ENCODE measurements around the gene RNF150.

Gene RNF150

GRCh38 chr4:140906993-140907962 is 226.0 kb downstream of the RNF150 start:
- DNase-seq (ENCODE audit: low spot score), result no peak

DNA sequence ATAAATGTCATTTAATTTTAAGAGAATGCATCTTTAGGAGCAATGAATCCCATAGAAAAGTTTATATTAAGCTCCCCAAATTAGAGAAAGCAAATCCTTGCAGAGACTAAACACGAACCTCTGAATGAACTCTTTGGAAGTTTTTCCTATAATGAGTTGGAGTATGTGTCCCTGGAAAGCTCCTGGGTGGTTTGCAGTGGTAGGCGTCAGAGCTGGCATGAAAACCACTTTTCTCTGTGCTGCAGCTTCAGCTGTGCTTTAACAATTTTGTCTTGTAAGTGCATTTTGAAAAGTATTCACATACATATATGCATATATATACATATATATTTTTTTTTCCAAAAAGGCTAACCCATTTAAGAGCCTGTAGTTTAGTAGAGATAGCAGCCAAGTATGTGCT is 228.4 kb downstream of the RNF150 start:
- no peak for DNase-seq (ENCODE audit: low spot score)

- no peak for DNase-seq (ENCODE audit: low spot score)
These were observed 229.5 kb downstream of the RNF150 start for GRCh38 chr4:140903522-140904475.

DNA sequence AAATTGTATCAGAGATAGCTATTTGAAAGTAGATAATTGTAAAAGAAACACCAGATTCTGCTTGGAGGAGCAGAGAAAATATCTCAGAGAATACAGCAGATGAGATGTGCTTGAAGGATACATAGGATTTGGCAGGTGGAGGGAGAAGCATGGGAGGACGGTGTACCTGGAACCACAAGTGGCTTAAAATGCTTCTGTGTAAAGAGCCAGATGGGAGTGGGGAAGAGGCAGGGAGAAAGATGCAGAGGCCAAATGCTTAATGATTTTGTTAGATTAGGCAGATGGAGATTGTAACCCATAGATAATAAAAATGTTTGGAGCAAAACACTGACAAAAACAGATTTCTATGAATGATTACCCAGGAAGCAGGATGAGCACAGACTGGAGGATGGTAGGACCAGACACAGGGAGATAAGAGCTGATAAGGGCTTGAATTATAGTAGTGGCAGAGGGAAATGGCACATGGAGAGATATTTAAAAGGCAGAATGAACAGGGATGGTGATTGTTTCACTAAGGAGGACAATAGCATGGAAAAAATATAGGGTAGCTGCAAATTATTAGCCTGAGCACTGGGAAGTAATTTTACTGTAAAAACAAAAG is 231.4 kb downstream of the RNF150 start:
- DNase-seq (ENCODE audit: low spot score), result no peak

- no peak for DNase-seq (ENCODE audit: low spot score)
These were observed 239.3 kb downstream of the RNF150 start for GRCh38 chr4:140893939-140894338.

GRCh38 chr4:140888054-140888453 is 245.2 kb downstream of the RNF150 start:
- DNase-seq (ENCODE audit: low spot score), result no peak

DNA sequence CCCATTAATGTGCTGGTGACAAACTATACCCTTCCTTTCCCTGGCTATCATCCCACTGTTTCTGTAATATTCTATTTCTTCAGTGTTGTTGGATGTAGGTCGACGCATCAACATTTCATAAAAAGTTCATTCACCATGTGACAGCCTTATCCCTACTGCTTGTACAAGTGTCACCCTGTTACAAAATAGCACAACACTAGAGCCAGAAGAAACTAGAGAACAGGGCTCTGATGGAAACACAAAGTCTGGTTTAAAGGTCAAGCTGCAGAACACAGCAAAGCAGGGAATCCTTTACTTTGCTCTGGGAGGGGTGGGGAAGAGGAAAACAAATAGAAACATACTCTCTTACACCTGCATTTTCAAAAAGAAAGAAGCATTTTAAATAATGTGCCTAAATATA is 245.8 kb downstream of the RNF150 start:
- no peak for DNase-seq (ENCODE audit: low spot score)

DNA sequence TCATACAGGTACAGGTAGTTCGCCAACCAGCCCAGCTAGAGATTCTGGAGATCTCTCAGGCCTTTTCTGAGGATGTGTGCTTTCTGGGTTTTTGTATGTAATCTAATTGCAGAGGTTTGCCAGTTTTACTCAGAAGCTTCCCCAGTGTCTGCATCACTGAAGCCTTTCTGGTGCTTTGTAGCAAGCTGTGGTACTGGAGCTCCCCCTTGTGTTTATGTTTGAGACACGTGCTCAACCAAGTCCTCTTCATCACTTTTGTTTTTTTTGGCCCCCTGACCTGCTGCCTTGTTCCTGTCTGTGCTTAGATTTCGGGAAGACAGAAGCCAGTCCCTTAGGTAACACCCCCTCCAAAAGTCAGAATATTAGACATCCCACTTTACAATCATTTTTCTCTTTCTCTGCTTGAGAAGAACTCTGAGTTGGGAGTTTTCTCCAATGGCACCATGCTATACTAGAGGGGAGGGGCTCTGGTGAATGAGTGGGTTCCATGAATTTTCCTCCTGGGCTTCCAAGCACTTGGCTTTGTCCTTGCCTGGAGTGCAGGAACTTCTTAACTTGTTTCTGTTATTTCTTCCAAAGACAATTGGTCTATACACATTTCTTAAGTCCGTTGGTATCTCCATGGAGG is 248.7 kb downstream of the RNF150 start:
- peak; percentile 28 for DNase-seq (ENCODE audit: low spot score)

DNA sequence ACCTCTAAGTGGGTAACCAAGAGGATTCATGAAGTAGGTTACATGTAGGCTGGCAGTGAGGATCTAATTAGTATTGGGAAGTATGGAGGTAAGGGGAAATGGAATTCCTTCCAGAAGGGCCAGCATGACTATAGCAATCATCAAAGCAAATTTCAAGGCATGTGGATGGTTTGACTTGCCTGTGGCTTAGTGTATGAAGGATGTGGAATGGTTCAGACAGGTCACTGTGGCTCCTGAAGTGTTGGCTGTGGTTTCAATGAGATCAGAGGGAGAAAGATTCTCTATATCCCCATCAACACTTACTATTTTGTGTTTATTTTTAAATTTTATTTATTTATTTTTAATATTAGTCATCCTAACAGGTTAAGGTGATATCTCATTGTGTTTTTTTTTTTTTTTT is 255.5 kb downstream of the RNF150 start:
- no peak for DNase-seq (ENCODE audit: low spot score)

- no peak for DNase-seq (ENCODE audit: low spot score)
These were observed 256.5 kb downstream of the RNF150 start for GRCh38 chr4:140876615-140877364.

DNA sequence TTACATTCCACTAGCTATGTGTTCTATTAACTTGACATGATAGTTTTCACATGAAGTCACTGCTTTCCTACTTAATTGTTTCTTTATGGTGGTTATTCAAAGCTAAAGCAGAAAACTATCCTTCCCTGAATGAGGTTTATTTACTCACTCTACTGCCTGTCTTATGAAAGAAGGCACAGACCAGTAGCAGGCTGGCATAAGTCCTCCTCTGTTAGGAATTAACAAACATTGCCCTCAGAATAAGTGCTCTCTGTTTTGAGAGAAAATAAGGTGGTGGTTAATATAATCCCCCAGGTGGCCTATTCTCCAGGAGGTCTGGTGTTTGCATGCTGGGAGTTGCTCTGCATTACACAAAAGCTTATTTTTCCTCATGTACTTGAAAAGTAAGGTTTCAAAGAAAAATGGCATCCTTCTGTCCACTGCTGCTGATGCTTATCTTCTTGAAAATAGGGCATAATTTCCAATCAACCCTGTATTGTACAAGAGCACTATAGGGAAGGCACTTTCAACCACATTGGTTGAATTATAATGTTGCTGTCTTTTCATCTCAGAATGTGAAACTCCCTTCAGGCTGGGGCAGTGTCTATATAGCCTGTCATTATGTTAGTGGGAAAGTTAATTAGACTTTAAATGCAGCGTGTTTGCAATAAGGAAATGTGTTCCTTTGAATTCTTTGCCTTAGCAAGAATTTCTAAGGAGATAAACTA is 257.4 kb downstream of the RNF150 start:
- DNase-seq (ENCODE audit: low spot score), result no peak

- DNase-seq (ENCODE audit: low spot score), result no peak
These were observed 259.2 kb downstream of the RNF150 start for GRCh38 chr4:140874056-140874455.

DNA sequence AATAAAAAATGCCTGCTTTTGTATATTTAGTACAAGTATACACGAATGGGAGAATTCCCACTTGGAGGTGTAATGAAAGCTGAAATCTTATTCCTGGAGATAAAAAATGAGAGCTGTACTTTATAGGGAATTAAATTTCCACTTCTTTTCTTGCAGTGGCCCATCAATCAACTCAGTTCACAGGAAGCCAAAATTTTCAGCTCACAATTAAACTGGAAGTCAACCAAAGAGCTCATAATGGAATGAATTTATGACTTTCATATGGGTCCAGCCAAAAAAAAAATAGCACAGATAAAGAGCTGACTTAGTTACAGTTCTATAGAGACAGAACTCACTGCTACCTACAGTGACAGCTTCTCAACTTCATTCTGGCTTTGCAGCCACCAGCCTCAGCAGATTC is 261.9 kb downstream of the RNF150 start:
- DNase-seq (ENCODE audit: low spot score), result no peak

GRCh38 chr4:140870427-140870826 is 262.8 kb downstream of the RNF150 start:
- DNase-seq (ENCODE audit: low spot score), result no peak

DNA sequence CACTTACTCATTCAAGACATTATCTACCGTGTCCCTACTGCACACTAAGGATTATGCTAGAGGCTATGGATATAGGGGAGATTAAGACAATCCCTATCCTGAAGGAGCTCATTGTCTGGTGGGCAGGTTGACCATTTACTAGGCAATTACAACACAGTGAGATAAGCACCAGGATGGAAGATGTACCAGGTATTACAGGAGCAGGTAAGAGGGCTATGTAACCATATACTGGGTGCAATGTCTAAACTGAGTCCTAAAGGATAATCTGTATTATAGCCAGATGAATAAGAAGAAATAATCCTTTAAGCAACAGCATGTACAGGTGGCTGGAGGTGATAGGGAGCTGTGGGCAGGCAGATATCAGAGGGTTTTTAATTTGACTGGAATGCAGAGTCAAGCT is 263.8 kb downstream of the RNF150 start:
- no peak for DNase-seq (ENCODE audit: low spot score)

GRCh38 chr4:140867356-140867755 is 265.9 kb downstream of the RNF150 start:
- DNase-seq (ENCODE audit: low spot score), result no peak

DNA sequence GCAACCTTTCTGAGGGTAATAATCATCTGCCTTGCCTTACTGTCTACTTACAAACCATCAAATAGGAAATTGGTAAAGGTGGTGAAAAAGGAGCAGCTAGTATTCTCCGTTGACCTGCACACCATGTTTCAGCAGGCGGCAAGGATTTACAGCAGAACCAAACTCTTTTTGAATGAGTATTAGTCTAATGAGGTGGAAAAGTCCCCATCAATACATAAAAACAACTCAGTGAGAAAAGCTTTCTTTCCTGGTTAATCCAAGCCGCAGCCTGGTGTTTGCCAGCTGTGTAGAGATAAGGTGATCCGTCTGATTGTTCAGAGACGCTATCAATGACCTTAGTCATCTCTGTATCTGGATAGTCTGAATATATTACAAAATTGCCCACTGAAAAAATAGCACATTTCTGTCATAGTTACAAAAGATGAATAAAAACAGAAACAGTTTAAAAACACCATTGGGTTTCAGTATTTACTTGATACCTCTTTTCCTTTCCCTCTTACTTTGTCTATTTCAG is 266.7 kb downstream of the RNF150 start:
- DNase-seq (ENCODE audit: low spot score), result no peak

- DNase-seq (ENCODE audit: low spot score), result no peak
These were observed 267.7 kb downstream of the RNF150 start for GRCh38 chr4:140865253-140866217.

GRCh38 chr4:140863197-140863596 is 270.1 kb downstream of the RNF150 start:
- DNase-seq (ENCODE audit: low spot score), result no peak
